H1 (cell line): ENCODE data around the gene ZFHX2. TPM values are rescaled to one million over a fixed set of nuclear protein-coding genes. Genes with fewer than 3 reads are reported as not detected.

Source experiments
- BACH1 ChIP-seq: IDR thresholded peaks from 2 replicates; pipeline ENCODE4 v1.6.1; 2012; ENCODE audit warnings: low read length, improper control_type of control experiment
- CTCF ChIP-seq, 3 experiments: IDR thresholded peaks; 1 replicate in 2 of 3; 2 replicates in 1 of 3; pipeline versions ENCODE4 v1.5.1 to v1.6.1; 2011; ENCODE audit warnings: low read length in 3 of 3, mild to moderate bottlenecking in 3 of 3, inconsistent platforms in 2 of 3, low read depth in 1 of 3, moderate library complexity in 1 of 3; ENCODE audit not compliant: insufficient read depth in 1 of 3; ENCODE audit errors: control extremely low read depth in 1 of 3
- JUN ChIP-seq: IDR thresholded peaks from 2 replicates; pipeline ENCODE4 v1.6.1; 2011; ENCODE audit warnings: low read depth, mild to moderate bottlenecking, improper control_type of control experiment, low read length
- NANOG ChIP-seq: IDR thresholded peaks from 2 replicates; pipeline ENCODE4 v1.6.1; 2011; ENCODE audit warnings: low read length, low read depth, mild to moderate bottlenecking, inconsistent platforms; ENCODE audit not compliant: insufficient read depth, poor library complexity, severe bottlenecking
- NRF1 ChIP-seq: IDR thresholded peaks from 2 replicates; pipeline ENCODE4 v1.6.1; 2011; ENCODE audit warnings: mild to moderate bottlenecking, low read depth, low read length, improper control_type of control experiment
- RXRA ChIP-seq: IDR thresholded peaks from 2 replicates; pipeline ENCODE4 v1.6.1; 2011; ENCODE audit warnings: low read depth, mild to moderate bottlenecking, low read length, moderate library complexity; ENCODE audit not compliant: insufficient read depth
- SIX5 ChIP-seq: IDR thresholded peaks from 2 replicates; pipeline ENCODE4 v1.6.1; 2011; ENCODE audit warnings: mild to moderate bottlenecking, low read depth, low read length
- polyA plus RNA-seq, 7 experiments: library from polyadenylated mRNA; depleted of rRNA in 3 of 7; stranded (reverse) in 5 of 7; unstranded in 2 of 7; fragments of >200 nt in 5 of 7; fragments of 200-250 nt in 2 of 7; gene quantifications; 1 replicate in 5 of 7; 2 replicates in 1 of 7; 4 replicates in 1 of 7; pipeline versions ENCODE4 v1.2.1 to v1.2.3, GENCODE V29; 2011 to 2013; ENCODE audit warnings: missing spikeins in 2 of 7, mixed read lengths in 2 of 7
- total RNA-seq: library from RNA; stranded (reverse); fragmentation: NEBNext Ultra II Directional; extraction: Animal tissue kit (Norgen Biotek cat#: 25700); gene quantifications from 2 replicates; pipeline ENCODE4 v1.2.1, GENCODE V29; 2021

ZFHX2 gene
- total and polyA plus RNA-seq, 2 of the 8 experiments (the other 6 are each of a cell fraction or from before 2014, with no cell fraction given), result 2.7 to 27.0 TPM

- TF ChIP-seq CTCF (IDR thresholded peaks at IDR 0.05; ENCODE audit: control extremely low read depth in 1 of 3, insufficient read depth in 1 of 3, low read depth in 1 of 3, low read length in 3 of 3) (no peak), NANOG (no peak), BACH1 (no peak), JUN (no peak), RXRA (no peak), SIX5 (no peak), NRF1 (no peak)
These were observed 14.7 kb upstream of the ZFHX2 start (continued) for GRCh38 chr14:23566112-23566777.
